ENCODE data around the gene CLCNKB. TPM values are rescaled to one million over a fixed set of nuclear protein-coding genes. Genes with fewer than 3 reads are reported as not detected.
A peak's percentile ranks its signal among the peaks of the same experiment; 100 is the strongest.

Gene CLCNKB
- total RNA-seq, 1 experiment from 2014 or later: 0.81 TPM

GRCh38 chr1:16013220-16013907 is 30.2 kb upstream of the CLCNKB start:
- ATAC-seq (peak; percentile 54), DNase-seq (ENCODE audit: low read depth, low spot score) (peak; percentile 21)
- peak overlapping the region; percentile 66 for H3K9ac ChIP-seq (ENCODE audit: low read length)
- ChIA-PET CTCF (interaction anchor here (1.3 kb wide), 1 partner anchor 68 kb away, joined by 3 read pairs; no protein-coding TSS in a partner anchor), POLR2A (no interaction called here), RAD21 (ENCODE audit: low non-redundant PET in 1 of 2, low total read pairs in 2 of 2, uncharacterized antibody in 2 of 2, unreplicated experiment in 2 of 2) (no interaction called here)
- peak overlapping the region; percentile 43; the same call in 1 of the 2 replicates for H3K27ac ChIP-seq (ENCODE audit: low read depth, low read length)
- no peak for TF ChIP-seq EZH2 (IDR thresholded peaks at IDR 0.05)
- TF ChIP-seq CEBPB (IDR thresholded peaks at IDR 0.05; ENCODE audit: low read depth): no peak
- no peak for TF ChIP-seq CBX3 (IDR thresholded peaks at IDR 0.05; ENCODE audit: low read depth)
- BruUV-seq (replicated peaks): no TSS peak
- no peaks in the 10 kb centered on the region for H4K20me1 ChIP-seq (ENCODE audit: insufficient read depth)
- H3K27me3 ChIP-seq (ENCODE audit: insufficient read depth, low read length): no peaks in the 10 kb centered on the region
- no peaks in the 10 kb centered on the region for H3K9me2 ChIP-seq (ENCODE audit: insufficient read depth)
- H3K4me1 ChIP-seq (ENCODE audit: control insufficient read depth in 1 of 2, insufficient read depth in 2 of 2, low read length in 2 of 2): peaks cover 10 to 24% of the 10 kb centered on the region in 2 experiments
- no peaks in the 10 kb centered on the region for H3K36me3 ChIP-seq (ENCODE audit: control insufficient read depth in 1 of 2, insufficient read depth in 2 of 2, low read length in 2 of 2)
- no peaks in the 10 kb centered on the region for H3K79me2 ChIP-seq (ENCODE audit: insufficient read depth, low read length)
- intact Hi-C loops (cut with micrococcal nuclease): no loop called here
- no peaks in the 10 kb centered on the region for H3K9me3 ChIP-seq (ENCODE audit: control insufficient read depth in 1 of 2, insufficient read depth in 1 of 2, low read depth in 1 of 2, low read length in 2 of 2)
- peak overlapping the region; percentile 7 for H2AFZ ChIP-seq (ENCODE audit: low read depth, low read length, poor library complexity, severe bottlenecking)
- H3K4me2 ChIP-seq (ENCODE audit: low read length): peak overlapping the region; percentile 85
- peak overlapping the region; percentile 36 to 58 for H3K4me3 ChIP-seq (replicated peaks in 1 of 2; ENCODE audit: low read depth in 1 of 2, low read length in 2 of 2)

GRCh38 chr1:16013908-16014258 is 29.7 kb upstream of the CLCNKB start:
- peak overlapping the region; percentile 85; the same call in 1 of the 2 replicates for H3K4me2 ChIP-seq (ENCODE audit: low read length)
- H3K9me2 ChIP-seq (ENCODE audit: insufficient read depth): no peaks in the 10 kb centered on the region
- no peak overlapping the region for H3K9ac ChIP-seq (ENCODE audit: low read length)
- ChIA-PET CTCF (interaction anchor here (1.3 kb wide), 1 partner anchor 68 kb away, joined by 3 read pairs; no protein-coding TSS in a partner anchor), RAD21 (ENCODE audit: low non-redundant PET in 1 of 2, low total read pairs in 2 of 2, uncharacterized antibody in 2 of 2, unreplicated experiment in 2 of 2) (no interaction called here), POLR2A (no interaction called here)
- H3K4me3 ChIP-seq (replicated peaks in 1 of 2; ENCODE audit: low read depth in 1 of 2, low read length in 2 of 2): no peak overlapping the region
- no TSS peak for BruUV-seq (replicated peaks)
- no peak overlapping the region for H3K27ac ChIP-seq (ENCODE audit: low read depth, low read length)
- H3K9me3 ChIP-seq (ENCODE audit: control insufficient read depth in 1 of 2, insufficient read depth in 1 of 2, low read depth in 1 of 2, low read length in 2 of 2): no peaks in the 10 kb centered on the region
- DNase-seq (ENCODE audit: low read depth, low spot score) (no peak), ATAC-seq (no peak)
- no peaks in the 10 kb centered on the region for H3K27me3 ChIP-seq (ENCODE audit: insufficient read depth, low read length)
- intact Hi-C loops (cut with micrococcal nuclease): no loop called here
- peaks cover 10 to 24% of the 10 kb centered on the region in 2 experiments for H3K4me1 ChIP-seq (ENCODE audit: control insufficient read depth in 1 of 2, insufficient read depth in 2 of 2, low read length in 2 of 2)
- H4K20me1 ChIP-seq (ENCODE audit: insufficient read depth): no peaks in the 10 kb centered on the region
- TF ChIP-seq EZH2 (IDR thresholded peaks at IDR 0.05) (no peak), ATF3 (IDR thresholded peaks at IDR 0.05) (no peak), CBX3 (IDR thresholded peaks at IDR 0.05; ENCODE audit: low read depth) (no peak), CEBPB (IDR thresholded peaks at IDR 0.05; ENCODE audit: low read depth) (no peak), ZNF274 (IDR thresholded peaks at IDR 0.05; ENCODE audit: low read depth, low read length) (no peak), EZH2phosphoT487 (IDR thresholded peaks at IDR 0.05; ENCODE audit: borderline replicate concordance) (no peak), SIN3A (IDR thresholded peaks at IDR 0.05; ENCODE audit: low read depth) (no peak), RAD21 (IDR thresholded peaks at IDR 0.05; ENCODE audit: low read depth) (no peak), EGR1 (IDR thresholded peaks at IDR 0.05; ENCODE audit: low read depth) (no peak), JUND (IDR thresholded peaks at IDR 0.05) (no peak), SRF (IDR thresholded peaks at IDR 0.05; ENCODE audit: low read depth) (no peak), REST (IDR thresholded peaks at IDR 0.05; ENCODE audit: low read depth) (no peak), SP1 (IDR thresholded peaks at IDR 0.05; ENCODE audit: low read depth) (no peak), MAX (IDR thresholded peaks at IDR 0.05) (no peak)
- no peaks in the 10 kb centered on the region for H3K79me2 ChIP-seq (ENCODE audit: insufficient read depth, low read length)
- no peaks in the 10 kb centered on the region for H3K36me3 ChIP-seq (ENCODE audit: control insufficient read depth in 1 of 2, insufficient read depth in 2 of 2, low read length in 2 of 2)
- H2AFZ ChIP-seq (ENCODE audit: low read depth, low read length, poor library complexity, severe bottlenecking): no peak overlapping the region

All from HCT116 (cell line).